Thoracic aorta (tissue), 2 donors: ENCODE results near the gene CD101. TPM values are rescaled to one million over a fixed set of nuclear protein-coding genes. Genes with fewer than 3 reads are reported as not detected.

Experiments used
- ATAC-seq: fragments of 150-250 bp; one replicate; pipeline ENCODE4 v1.8.0; 2017; ENCODE audit warnings: low read depth; ENCODE audit not compliant: insufficient number of reproducible peaks, low FRiP score
- DNase-seq: peaks from one replicate; pipeline ENCODE4 v3.0.0-alpha.2; 2020; ENCODE audit warnings: low spot score
- H3K27ac ChIP-seq, 2 donors: fragments of 200-600 bp; sonication (generic); 1 replicate in 1 of 2; 2 replicates in 1 of 2; pipeline ENCODE4 v1.5.1; 2016; ENCODE audit warnings: mild to moderate bottlenecking in 2 of 2, moderate library complexity in 2 of 2
- H3K27me3 ChIP-seq: fragments of 200-600 bp; sonication (generic); replicated peaks from 2 replicates; pipeline ENCODE4 v1.6.0; 2016; ENCODE audit warnings: mild to moderate bottlenecking; ENCODE audit not compliant: insufficient read depth
- H3K36me3 ChIP-seq: fragments of 200-600 bp; sonication (generic); one replicate; pipeline ENCODE4 v1.5.1; 2016
- H3K4me1 ChIP-seq, 2 donors: fragments of 200-600 bp; sonication (generic); 1 replicate in 1 of 2; 2 replicates in 1 of 2; pipeline versions ENCODE4 v1.5.1 to v1.6.0; 2016; ENCODE audit warnings: low read depth in 2 of 2, mild to moderate bottlenecking in 1 of 2; ENCODE audit not compliant: control insufficient read depth in 1 of 2
- H3K4me3 ChIP-seq: fragments of 200-600 bp; sonication (generic); 2 replicates; pipeline ENCODE4 v1.5.1; 2016; ENCODE audit warnings: mild to moderate bottlenecking
- H3K9me3 ChIP-seq: fragments of 200-600 bp; sonication (generic); 2 replicates; pipeline ENCODE4 v1.5.1; 2016
- total RNA-seq, 2 donors: library from RNA; depleted of rRNA; stranded (reverse); fragments of >200 nt; gene quantifications; one replicate each; pipeline versions ENCODE4 v1.1.0 to v1.2.3, GENCODE V29; 2016
- TF ChIP-seq, protein P1 (sequence below): fragments of 200-600 bp; sonication (generic); IDR thresholded peaks from one replicate; pipeline ENCODE4 v1.5.1; 2019; ENCODE audit warnings: antibody characterized with exemption

CD101 gene
- total RNA-seq, 2 donors from 2014 or later: 0.85 to 1.8 TPM

DNA sequence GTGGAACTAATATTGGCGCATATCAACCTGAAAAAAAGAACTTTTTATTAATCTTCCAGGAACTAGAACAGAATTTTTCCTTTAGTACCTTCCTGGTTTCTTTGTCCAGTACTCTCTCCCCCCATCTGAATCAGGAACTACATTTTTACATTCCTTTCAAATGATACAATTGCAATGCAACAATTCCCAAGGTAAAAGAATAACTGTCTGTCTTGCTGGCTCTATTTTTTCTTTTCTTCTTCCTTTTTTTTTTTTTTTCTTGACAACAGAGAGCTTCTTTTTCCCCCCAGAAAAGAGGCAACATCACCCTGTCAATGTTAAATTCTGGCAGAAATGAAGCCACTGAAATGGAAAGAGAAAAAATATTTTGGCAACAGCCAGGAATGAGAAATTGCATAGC is 4.5 kb upstream of the CD101 start:
- no peak overlapping the region for H3K27ac ChIP-seq
- DNase-seq: no peak

DNA sequence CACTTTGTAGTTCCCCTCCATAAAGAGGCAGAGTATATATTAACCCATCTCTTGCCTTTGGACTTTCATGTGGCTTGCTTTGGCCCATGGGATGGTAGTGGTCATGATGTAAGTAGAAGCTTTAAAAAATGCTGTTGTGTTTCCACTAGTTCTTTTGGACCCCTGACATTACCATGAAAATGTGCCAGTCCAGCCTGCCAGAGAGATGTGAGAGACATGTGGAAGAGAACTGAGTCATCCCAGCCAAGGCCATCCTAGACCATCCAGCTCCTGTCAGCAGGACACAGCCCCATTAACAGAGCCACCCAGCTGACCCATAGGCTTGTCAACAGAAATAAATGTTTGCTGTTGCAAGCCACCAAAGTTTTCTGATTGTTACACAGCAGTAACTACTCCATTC is 3.9 kb upstream of the CD101 start:
- no peaks in the 10 kb centered on the region for H3K27me3 ChIP-seq
- no peaks in the 10 kb centered on the region for H3K9me3 ChIP-seq
- DNase-seq: no peak
- TF ChIP-seq, protein P1, sequence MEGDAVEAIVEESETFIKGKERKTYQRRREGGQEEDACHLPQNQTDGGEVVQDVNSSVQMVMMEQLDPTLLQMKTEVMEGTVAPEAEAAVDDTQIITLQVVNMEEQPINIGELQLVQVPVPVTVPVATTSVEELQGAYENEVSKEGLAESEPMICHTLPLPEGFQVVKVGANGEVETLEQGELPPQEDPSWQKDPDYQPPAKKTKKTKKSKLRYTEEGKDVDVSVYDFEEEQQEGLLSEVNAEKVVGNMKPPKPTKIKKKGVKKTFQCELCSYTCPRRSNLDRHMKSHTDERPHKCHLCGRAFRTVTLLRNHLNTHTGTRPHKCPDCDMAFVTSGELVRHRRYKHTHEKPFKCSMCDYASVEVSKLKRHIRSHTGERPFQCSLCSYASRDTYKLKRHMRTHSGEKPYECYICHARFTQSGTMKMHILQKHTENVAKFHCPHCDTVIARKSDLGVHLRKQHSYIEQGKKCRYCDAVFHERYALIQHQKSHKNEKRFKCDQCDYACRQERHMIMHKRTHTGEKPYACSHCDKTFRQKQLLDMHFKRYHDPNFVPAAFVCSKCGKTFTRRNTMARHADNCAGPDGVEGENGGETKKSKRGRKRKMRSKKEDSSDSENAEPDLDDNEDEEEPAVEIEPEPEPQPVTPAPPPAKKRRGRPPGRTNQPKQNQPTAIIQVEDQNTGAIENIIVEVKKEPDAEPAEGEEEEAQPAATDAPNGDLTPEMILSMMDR: no peak
- no peak overlapping the region for H3K27ac ChIP-seq
- no peak for ATAC-seq
- H3K4me3 ChIP-seq: no peak overlapping the region
- H3K4me1 ChIP-seq: no peaks in the 10 kb centered on the region
- no peaks in the 10 kb centered on the region for H3K36me3 ChIP-seq

More for the DNA sequence above, 4.5 kb upstream of the CD101 start:
- no peaks in the 10 kb centered on the region for H3K36me3 ChIP-seq
- no peaks in the 10 kb centered on the region for H3K4me1 ChIP-seq
- no peak for ATAC-seq
- TF ChIP-seq, protein P1: no peak
- H3K9me3 ChIP-seq: no peaks in the 10 kb centered on the region
- no peak overlapping the region for H3K4me3 ChIP-seq
- H3K27me3 ChIP-seq: no peaks in the 10 kb centered on the region

DNA sequence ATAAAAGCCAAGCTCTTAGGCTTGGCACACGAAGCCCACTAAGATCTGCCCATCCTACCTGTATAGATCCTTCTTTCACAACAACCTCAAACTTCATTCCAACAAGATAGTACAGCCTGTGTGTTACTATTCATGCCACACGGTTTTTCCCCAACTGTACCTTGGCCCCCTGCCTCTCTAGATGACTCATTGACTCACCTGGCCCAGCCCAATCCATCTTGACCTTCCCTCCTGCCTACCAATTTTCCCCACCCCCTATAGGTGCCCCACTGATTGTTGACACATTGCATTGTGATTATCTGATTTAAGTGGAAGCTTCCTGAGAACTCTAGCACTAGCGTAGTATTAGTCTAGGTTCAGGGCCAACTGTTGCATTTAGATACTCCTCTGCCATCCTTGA is 2.0 kb upstream of the CD101 start:
- ATAC-seq (no peak), DNase-seq (no peak)
- H3K27me3 ChIP-seq: no peaks in the 10 kb centered on the region
- H3K36me3 ChIP-seq: no peaks in the 10 kb centered on the region
- H3K9me3 ChIP-seq: no peaks in the 10 kb centered on the region
- H3K4me3 ChIP-seq: no peak overlapping the region
- TF ChIP-seq, protein P1: no peak
- no peak overlapping the region for H3K27ac ChIP-seq
- no peaks in the 10 kb centered on the region for H3K4me1 ChIP-seq

DNA sequence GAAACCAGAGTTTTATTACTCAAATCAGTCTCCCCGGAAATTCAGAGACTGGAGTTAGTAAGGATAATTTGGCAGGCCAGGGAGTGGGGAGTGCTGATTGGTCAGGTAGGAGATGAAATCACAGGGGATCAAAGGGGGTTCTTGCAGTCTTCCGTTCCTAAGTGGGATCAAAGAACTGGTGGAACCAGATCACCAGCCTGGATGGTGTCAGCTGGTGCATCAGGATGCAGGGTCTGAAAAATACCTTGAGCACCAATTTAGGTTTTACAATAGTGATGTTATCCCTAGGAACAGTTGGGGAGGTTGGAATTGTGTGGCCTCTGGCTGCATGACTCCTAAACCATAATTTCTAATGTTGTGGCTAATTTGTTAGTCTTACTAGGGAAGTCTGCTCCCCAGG is 1.4 kb upstream of the CD101 start:
- Histone ChIP-seq H3K27me3 (no peaks in the 10 kb centered on the region), H3K4me3 (no peak overlapping the region), H3K36me3 (no peaks in the 10 kb centered on the region), H3K9me3 (no peaks in the 10 kb centered on the region), H3K4me1 (no peaks in the 10 kb centered on the region), H3K27ac (no peak overlapping the region)
- ATAC-seq (no peak), DNase-seq (no peak)
- TF ChIP-seq, protein P1: no peak

DNA sequence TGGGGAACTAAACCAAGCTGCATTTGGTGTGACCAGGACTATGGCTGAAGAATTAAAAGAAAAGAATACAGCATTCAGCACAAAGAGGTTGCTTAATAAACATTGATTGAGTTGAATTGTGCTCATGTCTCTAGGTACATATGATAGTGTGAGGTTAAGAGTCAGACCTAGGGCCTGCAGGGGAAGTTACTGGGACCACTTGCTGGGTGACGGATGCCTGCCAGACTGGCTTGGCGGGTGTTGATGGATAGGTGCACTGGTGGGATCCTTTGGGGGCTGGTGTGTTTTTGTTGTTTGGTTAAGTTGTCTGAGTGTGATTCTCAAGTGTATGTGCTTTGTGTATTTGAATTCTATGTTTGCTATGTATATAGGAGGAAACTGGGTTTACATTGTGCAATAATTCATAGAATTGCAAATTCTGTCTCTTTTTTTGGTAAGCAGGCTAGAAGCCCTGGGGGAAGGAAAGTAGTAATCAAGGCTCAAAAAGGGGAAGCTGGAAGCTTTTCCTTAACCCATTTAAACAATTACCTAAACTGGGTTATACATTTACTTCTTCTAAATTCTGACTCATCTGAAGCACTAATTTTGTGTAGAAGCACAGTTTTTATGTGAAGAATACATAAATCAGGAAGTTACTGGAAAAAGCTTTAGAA is 1.8 kb downstream of the CD101 start:
- no peak for DNase-seq
- no peak overlapping the region for H3K4me3 ChIP-seq
- no peaks in the 10 kb centered on the region for H3K4me1 ChIP-seq
- no peaks in the 10 kb centered on the region for H3K36me3 ChIP-seq
- H3K27ac ChIP-seq: no peak overlapping the region
- TF ChIP-seq, protein P1: no peak
- H3K27me3 ChIP-seq: no peaks in the 10 kb centered on the region
- no peaks in the 10 kb centered on the region for H3K9me3 ChIP-seq
- ATAC-seq: no peak
